MCF 10A (cell line): Measurements from ENCODE around the gene BIN1. TPM values are rescaled to one million over a fixed set of nuclear protein-coding genes. Genes with fewer than 3 reads are reported as not detected.

Experiments used
- BruUV-seq: library from RNA; stranded (reverse); fragments of 400-500 nt; replicated peaks from 2 replicates; lab custom pipeline; 2021; lab: Mats Ljungman, UMichigan
- CTCF ChIA-PET: fragments of 300-600 bp; sonication (Branson Sonifier 250); formaldehyde crosslinking; extraction: SDS; loops from one replicate; lab custom pipeline; 2021; ENCODE audit warnings: antibody characterized with exemption, inconsistent platforms; lab: Yijun Ruan, JAX
- POLR2A ChIA-PET: fragments of 300-600, 350-650 bp; sonication (Branson Sonifier 250); formaldehyde crosslinking; extraction: SDS; loops from one replicate; lab custom pipeline; 2020; ENCODE audit warnings: antibody characterized with exemption, inconsistent platforms; lab: Yijun Ruan, JAX
- DNase-seq: peaks from one replicate; pipeline ENCODE4 v3.0.0-alpha.2; 2018; ENCODE audit not compliant: unreplicated experiment
- H3K27ac Mint-ChIP-seq: one replicate; pipeline ENCODE4 v1.8.0; 2022; ENCODE audit warnings: mild to moderate bottlenecking, low read depth, mixed read lengths; ENCODE audit not compliant: unreplicated experiment
- H3K27me3 Mint-ChIP-seq: one replicate; pipeline ENCODE4 v1.8.0; 2022; ENCODE audit warnings: mixed read lengths; ENCODE audit not compliant: insufficient read depth, unreplicated experiment
- H3K36me3 Mint-ChIP-seq: one replicate; pipeline ENCODE4 v1.8.0; 2022; ENCODE audit warnings: mild to moderate bottlenecking, moderate library complexity, mixed read lengths; ENCODE audit not compliant: insufficient read depth, unreplicated experiment
- H3K4me1 Mint-ChIP-seq: one replicate; pipeline ENCODE4 v1.8.0; 2022; ENCODE audit warnings: mixed read lengths; ENCODE audit not compliant: insufficient read depth, unreplicated experiment
- H3K4me3 Mint-ChIP-seq: one replicate; pipeline ENCODE4 v1.8.0; 2022; ENCODE audit warnings: mild to moderate bottlenecking, moderate library complexity, mixed read lengths; ENCODE audit not compliant: unreplicated experiment
- H3K9me3 Mint-ChIP-seq: one replicate; pipeline ENCODE4 v1.8.0; 2022; ENCODE audit warnings: mixed read lengths; ENCODE audit not compliant: unreplicated experiment
- CTCF ChIP-seq: fragments of 200-600 bp; IDR thresholded peaks from one replicate; pipeline ENCODE4 v1.8.0; 2022; ENCODE audit warnings: antibody characterized with exemption, mild to moderate bottlenecking; ENCODE audit not compliant: unreplicated experiment
- intact Hi-C: fragments of 100-400 bp; cut with micrococcal nuclease; formaldehyde crosslinking; loops from 2 replicates; pipeline ENCODE4 v1.14.1; 2022
- total RNA-seq: library from RNA; stranded (reverse); gene quantifications from 2 replicates; pipeline ENCODE4 v1.2.3, GENCODE V29; 2022

Gene BIN1
- total RNA-seq, 1 experiment from 2014 or later: 29.6 TPM

DNA sequence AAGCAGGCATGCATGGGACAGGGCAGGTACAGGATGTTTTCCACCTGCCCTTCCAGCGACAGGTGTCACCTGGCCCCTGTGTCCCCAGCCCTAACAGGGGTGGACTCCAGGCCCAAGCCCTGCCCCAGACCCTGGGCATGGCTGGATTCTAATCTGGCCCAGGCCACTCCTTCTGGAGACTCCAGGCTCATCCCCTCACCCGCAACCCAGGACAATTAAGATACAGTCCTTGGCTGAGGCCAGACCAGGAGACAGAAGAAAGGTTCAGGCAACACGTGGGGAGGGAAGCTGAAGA is 9.5 kb downstream of the BIN1 start:
- Mint-ChIP-seq H3K36me3 (peaks cover 7% of the 10 kb centered on the region), H3K9me3 (no peaks in the 10 kb centered on the region), H3K27me3 (no peaks in the 10 kb centered on the region), H3K4me3 (no peak overlapping the region), H3K4me1 (peaks cover 49% of the 10 kb centered on the region), H3K27ac (no peak overlapping the region)
- BruUV-seq: no TSS peak
- TF ChIP-seq CTCF: no peak
- intact Hi-C loops: no loop called here
- no peak for DNase-seq
- ChIA-PET CTCF (no interaction called here), POLR2A (no interaction called here)

- BruUV-seq: no TSS peak
- ChIA-PET CTCF (interaction anchor here (1.4 kb wide), 1 partner anchor 29 kb away, joined by 4 read pairs; no protein-coding TSS in a partner anchor), POLR2A (no interaction called here)
- H3K36me3 Mint-ChIP-seq: peaks cover 7% of the 10 kb centered on the region
- no peaks in the 10 kb centered on the region for H3K27me3 Mint-ChIP-seq
- TF ChIP-seq CTCF: no peak
- H3K4me3 Mint-ChIP-seq: no peak overlapping the region
- no peak for DNase-seq
- no peaks in the 10 kb centered on the region for H3K9me3 Mint-ChIP-seq
- intact Hi-C loops: no loop called here
- peaks cover 44% of the 10 kb centered on the region for H3K4me1 Mint-ChIP-seq
- no peak overlapping the region for H3K27ac Mint-ChIP-seq
Measured at GRCh38 chr2:127096718-127097470, 10.1 kb downstream of the BIN1 start.

- Mint-ChIP-seq H3K27me3 (no peaks in the 10 kb centered on the region), H3K36me3 (peaks cover 7% of the 10 kb centered on the region), H3K4me1 (peaks cover 39% of the 10 kb centered on the region), H3K4me3 (no peak overlapping the region), H3K27ac (no peak overlapping the region), H3K9me3 (no peaks in the 10 kb centered on the region)
- CTCF ChIA-PET: interaction anchor here (0.7 to 1.4 kb wide), 2 partner anchors 26 to 29 kb away, joined by 4 read pairs; no protein-coding TSS in a partner anchor
- TF ChIP-seq CTCF: no peak
- DNase-seq: no peak
- no TSS peak for BruUV-seq
- POLR2A ChIA-PET: interaction anchor here (0.7 kb wide), 1 partner anchor 164 kb away, joined by 3 read pairs; no protein-coding TSS in a partner anchor
- intact Hi-C loops: no loop called here
Measured at GRCh38 chr2:127096280-127096679, 10.7 kb downstream of the BIN1 start.

DNA sequence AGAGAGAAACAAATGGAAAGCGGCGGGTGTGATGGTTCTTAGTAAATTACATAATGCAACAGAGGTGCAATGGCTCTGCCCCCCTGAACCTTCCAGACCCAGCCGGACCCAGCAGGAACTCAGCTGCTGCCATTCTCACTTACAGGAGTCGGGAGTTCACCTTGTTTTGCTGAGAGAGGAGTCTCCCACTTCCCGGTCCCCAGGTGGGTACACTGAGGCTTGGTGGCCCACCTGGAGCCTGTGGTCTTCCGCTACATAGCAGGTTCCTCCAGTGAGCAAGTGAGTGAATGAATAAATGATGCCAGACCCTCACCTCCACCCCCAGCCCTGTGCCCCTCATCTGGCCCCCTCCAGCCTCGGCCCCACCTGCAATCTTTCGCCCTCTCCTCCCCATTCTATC is 11.2 kb downstream of the BIN1 start:
- no peak overlapping the region for H3K4me3 Mint-ChIP-seq
- peaks cover 37% of the 10 kb centered on the region for H3K4me1 Mint-ChIP-seq
- POLR2A ChIA-PET: interaction anchor here (0.7 to 1.4 kb wide), 2 partner anchors 12 to 165 kb away, joined by 3 read pairs; no protein-coding TSS in a partner anchor
- H3K9me3 Mint-ChIP-seq: no peaks in the 10 kb centered on the region
- intact Hi-C loops: no loop called here
- CTCF ChIA-PET: interaction anchor here (0.7 to 1.4 kb wide), 2 partner anchors 25 to 28 kb away, joined by 4 read pairs; no protein-coding TSS in a partner anchor
- no peak overlapping the region for H3K27ac Mint-ChIP-seq
- no peak for DNase-seq
- no peak for TF ChIP-seq CTCF
- H3K36me3 Mint-ChIP-seq: peaks cover 7% of the 10 kb centered on the region
- H3K27me3 Mint-ChIP-seq: no peaks in the 10 kb centered on the region
- BruUV-seq: no TSS peak
